K562 (cell line): ENCODE measurements around the gene ZC3H12A. TPM values are rescaled to one million over a fixed set of nuclear protein-coding genes. Genes with fewer than 3 reads are reported as not detected.

Source experiments
- BRF2 ChIP-seq: IDR thresholded peaks from 3 replicates; pipeline ENCODE4 v1.6.1; 2011; ENCODE audit warnings: borderline replicate concordance, mild to moderate bottlenecking; ENCODE audit not compliant: insufficient read length, insufficient read depth
- CCNT2 ChIP-seq: IDR thresholded peaks from 2 replicates; pipeline ENCODE4 v1.6.1; 2011; ENCODE audit warnings: borderline replicate concordance, low read depth, mild to moderate bottlenecking, moderate library complexity, mixed read lengths, low read length; ENCODE audit not compliant: insufficient read length; ENCODE audit errors: extremely low read depth
- ETS1 ChIP-seq: conservative IDR thresholded peaks from 2 replicates; pipeline ENCODE4 v1.6.1; 2011; ENCODE audit warnings: low read depth, mild to moderate bottlenecking, low read length; ENCODE audit not compliant: control insufficient read depth
- FOXP1 ChIP-seq: sonication (generic); formaldehyde crosslinking; IDR thresholded peaks from 2 replicates; pipeline ENCODE4 v1.8.0; 2022; ENCODE audit warnings: mild to moderate bottlenecking, missing genetic modification reagents
- ILK ChIP-seq: fragments of 450-650 bp; IDR thresholded peaks from 2 replicates; pipeline ENCODE4 v1.6.1; 2016; ENCODE audit warnings: missing genetic modification characterization, low read depth, mild to moderate bottlenecking, missing compliant biosample characterization, moderate library complexity, borderline replicate concordance
- MXI1 ChIP-seq: IDR thresholded peaks from 2 replicates; pipeline ENCODE4 v1.6.1; 2011; ENCODE audit warnings: low read depth, mild to moderate bottlenecking, improper control_type of control experiment, low read length
- MYC ChIP-seq, 2 experiments: fragments of 250-450 bp in 1 of 2; sonication (Bioruptor Pico) in 1 of 2; IDR thresholded peaks; 2 replicates each; pipeline versions ENCODE4 v1.5.1 to v1.6.1; 2012 to 2021; ENCODE audit warnings: low read depth in 2 of 2, borderline replicate concordance in 1 of 2, improper control_type of control experiment in 1 of 2, low read length in 1 of 2, mild to moderate bottlenecking in 1 of 2, moderate library complexity in 1 of 2
- NFATC3 ChIP-seq: fragments of 450-650 bp; IDR thresholded peaks from 2 replicates; pipeline ENCODE4 v1.6.1; 2017; ENCODE audit warnings: mild to moderate bottlenecking
- NFE2L1 ChIP-seq: fragments of 450-650 bp; IDR thresholded peaks from 2 replicates; pipeline ENCODE4 v1.6.1; 2016; ENCODE audit warnings: missing genetic modification characterization, low read depth, mild to moderate bottlenecking, missing compliant biosample characterization, moderate library complexity, borderline replicate concordance
- NFXL1 ChIP-seq: fragments of 450-650 bp; formaldehyde crosslinking; IDR thresholded peaks from 2 replicates; pipeline ENCODE4 v1.4.0; 2021; ENCODE audit warnings: mild to moderate bottlenecking
- PTTG1 ChIP-seq: fragments of 450-650 bp; IDR thresholded peaks from 2 replicates; pipeline ENCODE4 v1.6.1; 2016; ENCODE audit warnings: low read depth, mild to moderate bottlenecking, missing genetic modification characterization, missing compliant biosample characterization
- THRB ChIP-seq: fragments of 450-650 bp; formaldehyde crosslinking; conservative IDR thresholded peaks from 2 replicates; pipeline ENCODE4 v1.4.0; 2022; ENCODE audit warnings: mild to moderate bottlenecking, missing genetic modification characterization
- ZFP36 ChIP-seq: fragments of 150-350 bp; IDR thresholded peaks from 2 replicates; pipeline ENCODE4 v1.6.1; 2018; ENCODE audit warnings: low read length, low read depth; ENCODE audit not compliant: partially characterized antibody
- ZKSCAN1 ChIP-seq: fragments of 150-350 bp; IDR thresholded peaks from 2 replicates; pipeline ENCODE4 v1.6.1; 2016; ENCODE audit warnings: low read depth, low read length
- ZNF609 ChIP-seq: sonication (generic); formaldehyde crosslinking; IDR thresholded peaks from 2 replicates; pipeline ENCODE4 v1.8.1; 2023; ENCODE audit warnings: missing genetic modification reagents, mild to moderate bottlenecking, borderline replicate concordance
- ZNF668 ChIP-seq: fragments of 250-450 bp; sonication (Bioruptor Pico); IDR thresholded peaks from 2 replicates; pipeline ENCODE4 v1.8.0; 2022; ENCODE audit warnings: mild to moderate bottlenecking, inconsistent platforms
- polyA plus RNA-seq, 8 experiments: library from polyadenylated mRNA; depleted of rRNA in 4 of 8; stranded (reverse) in 5 of 8; unstranded in 3 of 8; fragments of >200 nt; fragmentation: Nextera tagmentation in 2 of 8; fragmentation: Illumina TruSeq in 1 of 8; extraction: Ambion mirVana in 2 of 8; extraction: Trizol in 1 of 8; gene quantifications; 2 replicates each; pipeline versions ENCODE4 v1.2.1 to v1.2.3, GENCODE V29; 2011 to 2014; ENCODE audit warnings: inconsistent platforms in 1 of 8, missing spikeins in 1 of 8
- total RNA-seq, 7 experiments: library from RNA; depleted of rRNA in 6 of 7; stranded (reverse); fragments of >200 nt in 6 of 7; fragmentation: Illumina TruSeq in 2 of 7; extraction: Trizol in 2 of 7; gene quantifications; 2 replicates each; pipeline versions ENCODE4 v1.2.1 to v1.2.3, GENCODE V29; 2011 to 2021; ENCODE audit warnings: low replicate concordance in 1 of 7

ZC3H12A gene
- total and polyA plus RNA-seq, 9 of the 15 experiments (the other 6 are each of a cell fraction or from before 2014, with no cell fraction given) = 0.14 to 9.4 (median 6.7) TPM

- TF ChIP-seq THRB (CRISPR knock-in tag) (no peak), ZNF668 (CRISPR knock-in tag) (no peak), ETS1 (peak; percentile 80; the same call in 1 of the 2 replicates), NFATC3 (peak; percentile 100), NFE2L1 (tag) (no peak), ZNF609 (peak; percentile 76; the same call in 1 of the 2 replicates), ILK (tag) (no peak), ZKSCAN1 (peak; percentile 46), PTTG1 (no peak), FOXP1 (CRISPR knock-in tag) (peak; percentile 28; the same call in 1 of the 2 replicates), CCNT2 (peak; percentile 94), NFXL1 (CRISPR knock-in tag) (no peak), ZFP36 (no peak), BRF2 (no peak), MXI1 (no peak), MYC (IDR thresholded peaks at IDR 0.05; ENCODE audit: low read depth, low read length) (peak; percentile 94), MYC (CRISPR knock-in tag; IDR thresholded peaks at IDR 0.05; ENCODE audit: borderline replicate concordance, low read depth) (no peak; the same call in 1 of the 2 replicates)
Measured at GRCh38 chr1:37514350-37515184, 40.2 kb downstream of the ZC3H12A start, which contains the start of gene MEAF6 (continued).
